ENCODE measurements around the gene AS3MT. TPM values are rescaled to one million over a fixed set of nuclear protein-coding genes. Genes with fewer than 3 reads are reported as not detected.

The AS3MT gene
- total and polyA plus RNA-seq, 11 donors: 5.2 to 42.2 (median 15.8) TPM

DNA sequence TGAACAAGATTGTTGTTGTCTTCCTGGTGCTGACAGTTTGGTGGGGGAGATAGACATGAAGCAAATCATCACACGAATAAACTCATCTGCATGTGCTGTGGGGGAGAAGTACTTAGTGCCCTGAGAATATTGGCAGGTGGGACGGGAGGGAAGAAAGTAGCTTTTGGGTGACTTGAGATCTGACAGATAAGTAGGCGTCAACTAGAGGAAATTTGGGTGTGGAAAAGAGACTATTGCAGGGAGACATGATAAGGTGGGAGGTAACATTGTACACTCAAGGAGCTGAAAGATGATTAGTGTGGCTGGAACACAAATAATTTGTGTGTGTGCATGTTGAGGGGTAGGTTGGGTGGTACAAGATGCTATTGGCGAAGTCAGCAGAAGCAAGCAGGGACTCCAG is 78.9 kb downstream of the AS3MT start:
- H3K9me3 ChIP-seq: no peaks in the 10 kb centered on the region
- DNase-seq: no peak
- no peak overlapping the region for H3K27ac ChIP-seq
- ATAC-seq: no peak
- no peaks in the 10 kb centered on the region for H3K27me3 ChIP-seq
- peaks cover 0 to 22% (median 8%) of the 10 kb centered on the region in 12 donors for H3K4me1 ChIP-seq
- WGBS, 4 donors: 80 to 84% (median 82%) methylated on average over 4 of the region's 4 CpGs
- TF ChIP-seq POLR2A (IDR thresholded peaks at IDR 0.05): no peak
- TF ChIP-seq, protein P1, sequence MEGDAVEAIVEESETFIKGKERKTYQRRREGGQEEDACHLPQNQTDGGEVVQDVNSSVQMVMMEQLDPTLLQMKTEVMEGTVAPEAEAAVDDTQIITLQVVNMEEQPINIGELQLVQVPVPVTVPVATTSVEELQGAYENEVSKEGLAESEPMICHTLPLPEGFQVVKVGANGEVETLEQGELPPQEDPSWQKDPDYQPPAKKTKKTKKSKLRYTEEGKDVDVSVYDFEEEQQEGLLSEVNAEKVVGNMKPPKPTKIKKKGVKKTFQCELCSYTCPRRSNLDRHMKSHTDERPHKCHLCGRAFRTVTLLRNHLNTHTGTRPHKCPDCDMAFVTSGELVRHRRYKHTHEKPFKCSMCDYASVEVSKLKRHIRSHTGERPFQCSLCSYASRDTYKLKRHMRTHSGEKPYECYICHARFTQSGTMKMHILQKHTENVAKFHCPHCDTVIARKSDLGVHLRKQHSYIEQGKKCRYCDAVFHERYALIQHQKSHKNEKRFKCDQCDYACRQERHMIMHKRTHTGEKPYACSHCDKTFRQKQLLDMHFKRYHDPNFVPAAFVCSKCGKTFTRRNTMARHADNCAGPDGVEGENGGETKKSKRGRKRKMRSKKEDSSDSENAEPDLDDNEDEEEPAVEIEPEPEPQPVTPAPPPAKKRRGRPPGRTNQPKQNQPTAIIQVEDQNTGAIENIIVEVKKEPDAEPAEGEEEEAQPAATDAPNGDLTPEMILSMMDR (IDR thresholded peaks at IDR 0.05): no peak
- intact Hi-C loops (cut with DNase I): no loop called here
- no peak overlapping the region for H3K4me3 ChIP-seq
- H3K36me3 ChIP-seq: no peaks in the 10 kb centered on the region

DNA sequence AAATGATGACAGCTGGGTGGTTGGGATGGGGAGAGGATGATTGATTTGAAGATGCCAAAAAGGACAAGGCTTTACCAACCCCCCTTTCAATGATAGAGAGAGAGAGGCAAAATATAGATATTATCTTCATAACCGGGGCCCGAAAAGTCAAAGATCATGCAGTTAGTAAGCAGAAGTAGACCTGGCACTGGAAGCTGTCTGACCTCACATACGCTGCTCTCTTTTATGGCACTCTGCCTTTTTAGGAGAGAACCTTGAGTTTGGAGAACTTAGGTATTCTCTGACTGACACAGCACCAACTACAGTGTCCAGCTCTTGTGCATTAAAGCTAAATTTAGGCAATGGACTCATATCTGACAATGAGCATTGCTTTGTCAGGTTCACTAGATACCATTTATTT is 79.5 kb downstream of the AS3MT start:
- DNase-seq: no peak
- intact Hi-C loops (cut with DNase I): no loop called here
- Histone ChIP-seq H3K27me3 (no peaks in the 10 kb centered on the region), H3K4me1 (peaks cover 0 to 22% (median 8%) of the 10 kb centered on the region in 12 donors), H3K4me3 (no peak overlapping the region), H3K27ac (no peak overlapping the region), H3K36me3 (no peaks in the 10 kb centered on the region), H3K9me3 (no peaks in the 10 kb centered on the region)
- ATAC-seq: no peak
- no peak for TF ChIP-seq POLR2A (IDR thresholded peaks at IDR 0.05)
- TF ChIP-seq, protein P1 (IDR thresholded peaks at IDR 0.05): no peak
- WGBS, 4 donors: 83 to 94% (median 92%) methylated on average over 3 of the region's 3 CpGs

DNA sequence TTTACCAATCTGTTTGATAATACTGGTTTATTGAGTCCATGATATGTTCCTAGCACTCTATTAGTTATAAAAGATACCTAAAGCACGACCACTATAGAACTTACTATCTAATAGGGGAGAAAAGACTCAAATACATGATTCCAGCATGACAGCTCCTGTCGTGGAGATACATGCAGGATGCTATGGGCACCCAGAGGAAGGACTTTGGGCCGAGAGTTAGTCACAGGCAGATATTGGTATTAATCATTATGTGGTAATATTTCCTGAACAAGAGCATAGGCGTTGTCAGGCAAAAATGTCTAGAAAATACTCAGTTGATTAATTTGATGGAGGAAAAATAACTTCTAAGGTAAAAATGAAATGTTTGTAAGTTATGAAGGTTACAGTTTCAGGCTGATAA is 80.6 kb downstream of the AS3MT start:
- H3K27me3 ChIP-seq: no peaks in the 10 kb centered on the region
- DNase-seq: no peak
- no peak for ATAC-seq
- TF ChIP-seq, protein P1 (IDR thresholded peaks at IDR 0.05): no peak
- no peak for TF ChIP-seq POLR2A (IDR thresholded peaks at IDR 0.05)
- intact Hi-C loops (cut with DNase I): no loop called here
- 84 to 89% (median 87%) methylated on average over 4 of the region's 4 CpGs for WGBS, 4 donors
- no peak overlapping the region for H3K27ac ChIP-seq
- H3K36me3 ChIP-seq: peaks cover 0 to 5% (median 0%) of the 10 kb centered on the region in 9 donors
- no peak overlapping the region for H3K4me3 ChIP-seq
- H3K9me3 ChIP-seq: no peaks in the 10 kb centered on the region
- H3K4me1 ChIP-seq: peaks cover 0 to 15% (median 4%) of the 10 kb centered on the region in 12 donors

DNA sequence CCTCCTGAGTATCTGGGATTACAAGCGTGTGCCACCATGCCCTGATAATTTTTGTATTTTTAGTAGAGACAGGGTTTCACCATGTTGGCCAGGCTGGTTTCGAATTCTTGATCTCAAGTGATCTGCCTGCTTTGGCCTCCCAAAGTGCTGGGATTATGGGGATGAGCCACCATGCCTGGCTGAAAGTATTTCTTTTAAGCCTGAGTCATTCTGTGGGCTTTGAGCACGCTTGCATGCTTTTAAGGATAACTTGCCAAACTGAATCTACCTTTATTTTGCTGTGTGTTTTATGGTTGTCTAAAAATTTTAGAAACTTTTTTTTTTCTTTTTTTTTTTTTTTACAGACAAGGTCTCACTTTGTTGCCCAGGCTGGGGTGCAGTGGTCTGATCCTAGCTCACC is 82.0 kb downstream of the AS3MT start:
- ATAC-seq (no peak), DNase-seq (no peak)
- WGBS, 4 donors: 94 to 96% (median 95%) methylated on average over 3 of the region's 3 CpGs
- H3K9me3 ChIP-seq: no peaks in the 10 kb centered on the region
- no peak overlapping the region for H3K4me3 ChIP-seq
- TF ChIP-seq, protein P1 (IDR thresholded peaks at IDR 0.05): no peak
- no peak for TF ChIP-seq POLR2A (IDR thresholded peaks at IDR 0.05)
- intact Hi-C loops (cut with DNase I): no loop called here
- no peak overlapping the region for H3K27ac ChIP-seq
- H3K36me3 ChIP-seq: peaks cover 0 to 5% (median 0%) of the 10 kb centered on the region in 9 donors
- H3K4me1 ChIP-seq: peaks cover 0 to 3% (median 0%) of the 10 kb centered on the region in 12 donors
- no peaks in the 10 kb centered on the region for H3K27me3 ChIP-seq

Other genes starting within 250 kb of the AS3MT start
- 100 to 1,000 TPM in 6 of 9 donors, 10 to 100 TPM in 3; 91.5 to 225 (median 107) TPM for gene TRIM8, start 225.0 kb upstream of the AS3MT start, total RNA-seq
- 10 to 100 TPM; 38.9 to 94.6 TPM for gene TRIM8, start 225.0 kb upstream of the AS3MT start, polyA plus RNA-seq
- 10 to 100 TPM in 7 of 9 donors, 1 to 10 TPM in 2; 5.8 to 17.0 (median 12.6) TPM for gene ARL3, start 155.1 kb upstream of the AS3MT start, total RNA-seq
- gene ARL3, start 155.1 kb upstream of the AS3MT start, polyA plus RNA-seq: 10 to 100 TPM in 1 of 2 donors, 1 to 10 TPM in 1; 9.0 to 19.3 TPM
- 1 to 10 TPM in 7 of 9 donors, under 1 TPM in 2; 0.50 to 7.2 (median 2.4) TPM for gene SFXN2, start 154.8 kb upstream of the AS3MT start, total RNA-seq
- 1 to 10 TPM; 1.8 to 5.9 TPM for gene SFXN2, start 154.8 kb upstream of the AS3MT start, polyA plus RNA-seq
- gene WBP1L, start 125.5 kb upstream of the AS3MT start, total RNA-seq: 10 to 100 TPM; 18.5 to 75.1 (median 27.6) TPM
- gene WBP1L, start 125.5 kb upstream of the AS3MT start, polyA plus RNA-seq: 10 to 100 TPM; 10.7 to 28.5 TPM
- gene CYP17A1, start 32.1 kb upstream of the AS3MT start, total RNA-seq: under 1 TPM in 1 of 9 donors, not detected in 8; 0.25 TPM
- gene CYP17A1, start 32.1 kb upstream of the AS3MT start, polyA plus RNA-seq: not detected
- 10 to 100 TPM; 11.5 to 29.3 (median 16.9) TPM for gene BORCS7, start 15.2 kb upstream of the AS3MT start, total RNA-seq
- 10 to 100 TPM; 15.4 to 32.9 TPM for gene BORCS7, start 15.2 kb upstream of the AS3MT start, polyA plus RNA-seq
- 1 to 10 TPM; 2.9 to 6.3 (median 4.1) TPM for gene CNNM2, start 48.8 kb downstream of the AS3MT start, total RNA-seq
- 1 to 10 TPM; 1.3 to 2.8 TPM for gene CNNM2, start 48.8 kb downstream of the AS3MT start, polyA plus RNA-seq

All from heart left ventricle (tissue), 16 donors.